HepG2 (cell line): ENCODE results near the gene KRTAP12-4. TPM values are rescaled to one million over a fixed set of nuclear protein-coding genes. Genes with fewer than 3 reads are reported as not detected.
A peak's percentile ranks its signal among the peaks of the same experiment; 100 is the strongest.

Experiments
- CBFB ChIP-seq: sonication (generic); formaldehyde crosslinking; IDR thresholded peaks from 2 replicates; pipeline ENCODE4 v1.4.0; 2020; ENCODE audit warnings: missing genetic modification reagents
- CSRNP1 ChIP-seq: sonication (generic); formaldehyde crosslinking; IDR thresholded peaks from 2 replicates; pipeline ENCODE4 v1.8.1; 2023; ENCODE audit warnings: mild to moderate bottlenecking, missing genetic modification reagents
- ERF ChIP-seq: IDR thresholded peaks from 2 replicates; pipeline ENCODE4 v1.6.1; 2018; ENCODE audit warnings: missing biosample characterization, missing genetic modification reagents
- ESRRA ChIP-seq: sonication (generic); formaldehyde crosslinking; IDR thresholded peaks from 2 replicates; pipeline ENCODE4 v1.5.1; 2020; ENCODE audit warnings: mild to moderate bottlenecking, low read depth, missing genetic modification reagents
- GATA4 ChIP-seq: sonication (generic); IDR thresholded peaks from 2 replicates; pipeline ENCODE4 v1.6.1; 2016; ENCODE audit warnings: antibody characterized with exemption, low read depth, borderline replicate concordance
- HHEX ChIP-seq: IDR thresholded peaks from 2 replicates; pipeline ENCODE4 v1.6.1; 2016; ENCODE audit warnings: control low read depth
- HIVEP1 ChIP-seq: sonication (generic); formaldehyde crosslinking; IDR thresholded peaks from 2 replicates; pipeline ENCODE4 v1.4.0; 2020; ENCODE audit warnings: mild to moderate bottlenecking, missing genetic modification reagents
- HOXA5 ChIP-seq: sonication (generic); formaldehyde crosslinking; IDR thresholded peaks from 2 replicates; pipeline ENCODE4 v1.4.0; 2020; ENCODE audit warnings: missing genetic modification reagents
- JUND ChIP-seq: sonication (generic); formaldehyde crosslinking; IDR thresholded peaks from 2 replicates; pipeline ENCODE4 v1.8.0; 2022; ENCODE audit warnings: mild to moderate bottlenecking, missing genetic modification reagents
- KDM3A ChIP-seq: IDR thresholded peaks from 2 replicates; pipeline ENCODE4 v1.6.1; 2018; ENCODE audit warnings: low read depth, missing compliant biosample characterization
- KDM4B ChIP-seq: sonication (generic); formaldehyde crosslinking; IDR thresholded peaks from 2 replicates; pipeline ENCODE4 v1.4.0; 2020; ENCODE audit warnings: missing genetic modification reagents
- KDM6A ChIP-seq: IDR thresholded peaks from 2 replicates; pipeline ENCODE4 v1.6.1; 2016; ENCODE audit warnings: low read depth
- MTA1 ChIP-seq: sonication (generic); formaldehyde crosslinking; IDR thresholded peaks from 2 replicates; pipeline ENCODE4 v1.4.0; 2020; ENCODE audit warnings: missing genetic modification reagents, mild to moderate bottlenecking, borderline replicate concordance
- MXD4 ChIP-seq: IDR thresholded peaks from 2 replicates; pipeline ENCODE4 v1.6.1; 2016; ENCODE audit warnings: mild to moderate bottlenecking, missing biosample characterization, missing genetic modification reagents
- MYNN ChIP-seq: sonication (generic); formaldehyde crosslinking; IDR thresholded peaks from 2 replicates; pipeline ENCODE4 v1.4.0; 2020; ENCODE audit warnings: mild to moderate bottlenecking, low read depth, missing genetic modification reagents
- ONECUT2 ChIP-seq: sonication (generic); formaldehyde crosslinking; IDR thresholded peaks from 2 replicates; pipeline ENCODE4 v1.4.0; 2020; ENCODE audit warnings: missing genetic modification reagents
- PITX1 ChIP-seq: sonication (generic); formaldehyde crosslinking; IDR thresholded peaks from 2 replicates; pipeline ENCODE4 v1.5.1; 2020; ENCODE audit warnings: mild to moderate bottlenecking, missing genetic modification reagents
- SMAD9 ChIP-seq: sonication (generic); formaldehyde crosslinking; IDR thresholded peaks from 2 replicates; pipeline ENCODE4 v1.5.1; 2020; ENCODE audit warnings: mild to moderate bottlenecking, missing genetic modification reagents
- SP4 ChIP-seq: sonication (generic); formaldehyde crosslinking; IDR thresholded peaks from 2 replicates; pipeline ENCODE4 v1.8.1; 2023; ENCODE audit warnings: mild to moderate bottlenecking, missing genetic modification reagents
- SSRP1 ChIP-seq: IDR thresholded peaks from 2 replicates; pipeline ENCODE4 v1.6.1; 2016; ENCODE audit warnings: control low read depth
- TCF7L2 ChIP-seq: IDR thresholded peaks from 2 replicates; pipeline ENCODE4 v1.6.1; 2011; ENCODE audit warnings: mild to moderate bottlenecking, low read depth, low read length, moderate library complexity
- TP53 ChIP-seq: sonication (generic); formaldehyde crosslinking; conservative IDR thresholded peaks from 2 replicates; pipeline ENCODE4 v1.4.0; 2020; ENCODE audit warnings: missing genetic modification reagents
- ZBTB1 ChIP-seq: sonication (generic); formaldehyde crosslinking; IDR thresholded peaks from 2 replicates; pipeline ENCODE4 v1.4.0; 2020; ENCODE audit warnings: missing genetic modification reagents, borderline replicate concordance
- ZBTB38 ChIP-seq: sonication (generic); formaldehyde crosslinking; IDR thresholded peaks from 2 replicates; pipeline ENCODE4 v1.5.1; 2020; ENCODE audit warnings: mild to moderate bottlenecking, missing genetic modification reagents
- ZMYM2 ChIP-seq: sonication (generic); formaldehyde crosslinking; IDR thresholded peaks from 2 replicates; pipeline ENCODE4 v1.8.0; 2022; ENCODE audit warnings: mild to moderate bottlenecking, missing genetic modification reagents
- ZMYM4 ChIP-seq: sonication (generic); formaldehyde crosslinking; IDR thresholded peaks from 2 replicates; pipeline ENCODE4 v1.8.1; 2023; ENCODE audit warnings: mild to moderate bottlenecking, missing genetic modification reagents
- ZNF235 ChIP-seq: sonication (generic); formaldehyde crosslinking; IDR thresholded peaks from 2 replicates; pipeline ENCODE4 v1.8.1; 2023; ENCODE audit warnings: mild to moderate bottlenecking, missing genetic modification reagents, borderline replicate concordance
- ZNF768 ChIP-seq: sonication (generic); formaldehyde crosslinking; IDR thresholded peaks from 2 replicates; pipeline ENCODE4 v1.4.0; 2020; ENCODE audit warnings: missing genetic modification reagents
- ZNF782 ChIP-seq: sonication (generic); formaldehyde crosslinking; IDR thresholded peaks from 2 replicates; pipeline ENCODE4 v1.4.0; 2020; ENCODE audit warnings: missing genetic modification reagents, mild to moderate bottlenecking, borderline replicate concordance
- polyA plus RNA-seq, 8 experiments: library from polyadenylated mRNA; depleted of rRNA in 3 of 8; stranded (reverse) in 7 of 8; unstranded in 1 of 8; fragments of >200 nt; fragmentation: Illumina TruSeq in 4 of 8; extraction: Trizol in 4 of 8; gene quantifications; 2 replicates each; pipeline versions ENCODE4 v1.2.1 to v1.2.3, GENCODE V29; 2011 to 2016; ENCODE audit warnings: low read depth in 4 of 8, missing spikeins in 1 of 8, mixed read lengths in 1 of 8; ENCODE audit not compliant: insufficient read depth in 1 of 8
- total RNA-seq, 5 experiments: library from RNA; depleted of rRNA; stranded (reverse); fragments of >200 nt; fragmentation: Illumina TruSeq; extraction: Trizol; gene quantifications; 2 replicates each; pipeline ENCODE4 v1.2.3, GENCODE V29; 2016; ENCODE audit warnings: low read depth in 1 of 5
- TF ChIP-seq, protein P1 (sequence below): IDR thresholded peaks from 2 replicates; pipeline ENCODE4 v1.6.1; 2018; ENCODE audit warnings: missing genetic modification reagents
- TF ChIP-seq, protein P2 (sequence below): sonication (generic); formaldehyde crosslinking; IDR thresholded peaks from 2 replicates; pipeline ENCODE4 v1.5.1; 2020; ENCODE audit warnings: missing genetic modification reagents, mild to moderate bottlenecking, borderline replicate concordance

Gene KRTAP12-4
- total and polyA plus RNA-seq, 2 of the 13 experiments (the other 11 are each of a cell fraction or from before 2014, with no cell fraction given): not detected

DNA sequence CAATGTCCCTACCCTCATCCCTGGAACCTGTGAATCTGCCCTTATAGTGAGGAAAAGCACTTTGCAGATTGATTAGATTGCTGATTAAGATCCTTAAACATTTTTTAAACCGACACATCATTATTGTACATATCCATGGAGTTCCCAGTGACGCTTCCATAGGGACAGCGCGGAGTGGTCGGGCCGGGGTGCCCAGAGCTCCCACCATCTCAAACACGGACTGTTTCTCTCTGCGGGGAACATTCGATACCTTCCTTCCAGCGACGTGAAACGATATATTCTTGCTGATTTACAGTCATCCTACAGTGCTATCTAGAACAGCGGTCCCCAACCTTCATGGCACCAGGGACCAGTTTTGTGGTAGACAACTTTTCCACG lies 46.6 kb upstream of the KRTAP12-4 start (continued):
- no peak for TF ChIP-seq SMAD9 (CRISPR knock-in tag)
- TF ChIP-seq ZBTB1 (CRISPR knock-in tag): no peak
- TF ChIP-seq SSRP1 (CRISPR knock-in tag): no peak
- TF ChIP-seq, protein P1, sequence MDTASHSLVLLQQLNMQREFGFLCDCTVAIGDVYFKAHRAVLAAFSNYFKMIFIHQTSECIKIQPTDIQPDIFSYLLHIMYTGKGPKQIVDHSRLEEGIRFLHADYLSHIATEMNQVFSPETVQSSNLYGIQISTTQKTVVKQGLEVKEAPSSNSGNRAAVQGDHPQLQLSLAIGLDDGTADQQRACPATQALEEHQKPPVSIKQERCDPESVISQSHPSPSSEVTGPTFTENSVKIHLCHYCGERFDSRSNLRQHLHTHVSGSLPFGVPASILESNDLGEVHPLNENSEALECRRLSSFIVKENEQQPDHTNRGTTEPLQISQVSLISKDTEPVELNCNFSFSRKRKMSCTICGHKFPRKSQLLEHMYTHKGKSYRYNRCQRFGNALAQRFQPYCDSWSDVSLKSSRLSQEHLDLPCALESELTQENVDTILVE: no peak
- TF ChIP-seq KDM3A (CRISPR knock-in tag): 0 out of 2 replicates have a peak, but pooled peaks have one; percentile 5
- TF ChIP-seq ZNF768 (CRISPR knock-in tag): no peak
- TF ChIP-seq ESRRA (CRISPR knock-in tag): no peak
- no peak for TF ChIP-seq JUND (CRISPR knock-in tag)
- TF ChIP-seq ZNF782: no peak
- TF ChIP-seq HHEX (CRISPR knock-in tag): no peak
- no peak for TF ChIP-seq MTA1 (CRISPR knock-in tag)
- TF ChIP-seq TCF7L2: no peak
- TF ChIP-seq ZBTB38 (CRISPR knock-in tag): peak; percentile 87
- 0 out of 2 replicates have a peak, but pooled peaks have one; percentile 21 for TF ChIP-seq HIVEP1 (CRISPR knock-in tag)
- 0 out of 2 replicates have a peak, but pooled peaks have one; percentile 11 for TF ChIP-seq MXD4 (CRISPR knock-in tag)
- TF ChIP-seq CBFB: no peak
- TF ChIP-seq ONECUT2 (CRISPR knock-in tag): no peak
- TF ChIP-seq HOXA5 (CRISPR knock-in tag): 0 out of 2 replicates have a peak, but pooled peaks have one; percentile 7
- TF ChIP-seq GATA4: no peak
- no peak for TF ChIP-seq ZNF235 (CRISPR knock-in tag)
- TF ChIP-seq, protein P2, sequence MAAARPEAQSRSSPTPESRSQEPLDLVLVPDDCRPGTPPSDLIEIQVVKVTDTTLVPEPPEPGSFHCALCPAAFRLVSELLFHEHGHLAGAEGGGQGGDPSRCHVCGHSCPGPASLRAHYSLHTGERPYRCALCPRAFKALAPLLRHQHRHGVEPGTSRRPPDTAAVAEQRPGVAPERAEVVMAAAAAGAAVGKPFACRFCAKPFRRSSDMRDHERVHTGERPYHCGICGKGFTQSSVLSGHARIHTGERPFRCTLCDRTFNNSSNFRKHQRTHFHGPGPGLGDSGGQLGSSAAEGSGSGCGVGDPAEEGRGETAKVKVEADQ: no peak
- no peak for TF ChIP-seq SP4
- TF ChIP-seq TP53 (CRISPR knock-in tag): no peak
- 0 out of 2 replicates have a peak, but pooled peaks have one; percentile 12 for TF ChIP-seq PITX1 (CRISPR knock-in tag)
- no peak for TF ChIP-seq KDM4B
- no peak for TF ChIP-seq ZMYM2
- no peak for TF ChIP-seq ZMYM4 (CRISPR knock-in tag)
- TF ChIP-seq KDM6A (CRISPR knock-in tag): no peak
- TF ChIP-seq ERF (CRISPR knock-in tag): 0 out of 2 replicates have a peak, but pooled peaks have one; percentile 2
- TF ChIP-seq MYNN (CRISPR knock-in tag): no peak
- no peak for TF ChIP-seq CSRNP1
